ENCODE results near the gene DCAF5.

The DCAF5 gene

DNA sequence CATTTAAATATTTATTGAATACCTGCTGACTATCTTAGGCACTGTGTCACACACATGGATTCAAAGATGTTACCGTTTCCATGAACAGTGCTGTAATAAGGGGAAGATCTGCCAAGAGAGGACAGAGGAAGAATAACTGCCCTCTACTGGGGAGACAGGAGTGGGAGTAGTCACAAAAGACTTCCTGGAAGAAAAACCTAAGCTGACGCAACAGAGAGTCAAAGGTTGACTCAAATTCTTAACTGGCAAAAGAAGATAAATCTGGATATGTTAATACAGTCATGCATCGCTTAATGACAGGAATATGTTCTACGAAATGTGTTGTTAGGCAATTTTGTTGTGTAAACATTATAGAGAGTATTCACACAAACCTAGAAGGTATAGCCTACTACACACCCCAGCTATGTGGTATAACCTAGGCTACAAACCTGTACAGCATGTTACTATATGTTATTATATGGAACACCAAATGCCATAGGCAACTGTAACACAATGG lies 51.5 kb downstream of the DCAF5 start:
- in situ Hi-C loops (cut with MboI; ENCODE audit: low sequenced_read_pairs, unreplicated experiment): no loop called here
- DNase-seq (ENCODE audit: low spot score): peak; percentile 15
- TF ChIP-seq, protein P1, sequence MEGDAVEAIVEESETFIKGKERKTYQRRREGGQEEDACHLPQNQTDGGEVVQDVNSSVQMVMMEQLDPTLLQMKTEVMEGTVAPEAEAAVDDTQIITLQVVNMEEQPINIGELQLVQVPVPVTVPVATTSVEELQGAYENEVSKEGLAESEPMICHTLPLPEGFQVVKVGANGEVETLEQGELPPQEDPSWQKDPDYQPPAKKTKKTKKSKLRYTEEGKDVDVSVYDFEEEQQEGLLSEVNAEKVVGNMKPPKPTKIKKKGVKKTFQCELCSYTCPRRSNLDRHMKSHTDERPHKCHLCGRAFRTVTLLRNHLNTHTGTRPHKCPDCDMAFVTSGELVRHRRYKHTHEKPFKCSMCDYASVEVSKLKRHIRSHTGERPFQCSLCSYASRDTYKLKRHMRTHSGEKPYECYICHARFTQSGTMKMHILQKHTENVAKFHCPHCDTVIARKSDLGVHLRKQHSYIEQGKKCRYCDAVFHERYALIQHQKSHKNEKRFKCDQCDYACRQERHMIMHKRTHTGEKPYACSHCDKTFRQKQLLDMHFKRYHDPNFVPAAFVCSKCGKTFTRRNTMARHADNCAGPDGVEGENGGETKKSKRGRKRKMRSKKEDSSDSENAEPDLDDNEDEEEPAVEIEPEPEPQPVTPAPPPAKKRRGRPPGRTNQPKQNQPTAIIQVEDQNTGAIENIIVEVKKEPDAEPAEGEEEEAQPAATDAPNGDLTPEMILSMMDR (IDR thresholded peaks at IDR 0.05; ENCODE audit: borderline replicate concordance, control extremely low read depth, extremely low read depth, insufficient read depth, missing control alignments): peak; percentile 29

DNA sequence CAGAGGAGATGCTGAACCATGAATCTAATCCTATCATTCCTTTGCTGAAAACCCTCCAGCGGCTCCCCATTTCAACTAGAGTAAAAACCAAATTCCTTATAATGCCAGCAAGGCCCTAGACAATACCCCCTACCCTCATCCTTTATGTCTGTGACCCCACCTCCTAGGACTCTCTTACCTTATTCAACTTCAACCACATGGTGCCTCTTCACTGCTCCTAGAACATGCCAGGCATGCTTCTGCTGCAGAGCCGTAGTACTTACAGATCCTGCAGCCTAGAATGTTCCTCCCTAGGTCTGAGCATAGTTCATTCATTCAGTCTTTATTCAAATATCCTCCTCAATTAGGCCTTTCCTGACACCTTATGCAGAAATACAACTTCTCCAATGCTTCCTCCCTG lies 54.9 kb downstream of the DCAF5 start:
- in situ Hi-C loops (cut with MboI; ENCODE audit: low sequenced_read_pairs, unreplicated experiment): loop anchor here (10.0 kb wide), 1 partner anchor 183 kb away; no protein-coding TSS in a partner anchor
- DNase-seq (ENCODE audit: low spot score): no peak
- TF ChIP-seq, protein P1 (IDR thresholded peaks at IDR 0.05; ENCODE audit: borderline replicate concordance, control extremely low read depth, extremely low read depth, insufficient read depth, missing control alignments): no peak

DNA sequence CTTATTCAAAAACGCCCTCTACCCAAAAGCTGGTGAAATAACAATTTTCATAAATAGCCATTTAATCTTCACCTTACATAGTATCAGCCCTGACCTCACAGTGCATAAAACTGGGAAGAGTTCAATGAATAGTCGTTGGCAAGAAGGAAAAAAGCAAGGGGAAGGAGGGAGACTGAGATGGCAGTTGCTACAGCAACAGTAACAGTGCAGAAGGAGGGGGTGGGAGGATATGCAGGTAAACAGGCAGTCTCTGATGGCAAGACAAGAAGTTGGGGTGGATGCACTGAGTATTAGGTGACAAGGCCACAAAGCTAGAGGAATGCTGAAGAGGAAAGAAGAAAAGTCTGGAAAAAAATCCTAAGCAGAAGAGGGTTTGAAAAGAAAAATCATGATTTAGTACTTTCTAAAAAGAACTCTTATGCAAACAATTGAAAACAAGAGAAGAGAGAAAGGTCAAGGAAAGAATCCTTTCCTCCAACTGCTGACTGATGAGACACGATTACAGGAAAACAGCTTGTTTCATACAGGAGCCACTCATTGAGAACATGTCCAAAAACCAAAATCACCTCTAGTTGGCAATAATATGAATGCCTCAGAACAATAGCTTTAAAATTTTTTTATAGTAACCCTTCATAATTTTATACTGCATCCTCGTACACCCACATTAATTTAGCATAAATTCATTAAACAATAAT lies 56.0 kb downstream of the DCAF5 start:
- TF ChIP-seq, protein P1 (IDR thresholded peaks at IDR 0.05; ENCODE audit: borderline replicate concordance, control extremely low read depth, extremely low read depth, insufficient read depth, missing control alignments): no peak
- in situ Hi-C loops (cut with MboI; ENCODE audit: low sequenced_read_pairs, unreplicated experiment): loop anchor here (10.0 kb wide), 1 partner anchor 182 kb away; no protein-coding TSS in a partner anchor
- DNase-seq (ENCODE audit: low spot score): no peak

- no peak for DNase-seq (ENCODE audit: low spot score)
- in situ Hi-C loops (cut with MboI; ENCODE audit: low sequenced_read_pairs, unreplicated experiment): loop anchor here (10.0 kb wide), 1 partner anchor 181 kb away; no protein-coding TSS in a partner anchor
- TF ChIP-seq, protein P1 (IDR thresholded peaks at IDR 0.05; ENCODE audit: borderline replicate concordance, control extremely low read depth, extremely low read depth, insufficient read depth, missing control alignments): no peak
Measured at GRCh38 chr14:69096246-69096645, 56.7 kb downstream of the DCAF5 start.

GRCh38 chr14:69094481-69094880 lies 58.4 kb downstream of the DCAF5 start:
- TF ChIP-seq, protein P1 (IDR thresholded peaks at IDR 0.05; ENCODE audit: borderline replicate concordance, control extremely low read depth, extremely low read depth, insufficient read depth, missing control alignments): no peak
- DNase-seq (ENCODE audit: low spot score): no peak
- in situ Hi-C loops (cut with MboI; ENCODE audit: low sequenced_read_pairs, unreplicated experiment): loop anchor here (10.0 kb wide), 1 partner anchor 180 kb away; no protein-coding TSS in a partner anchor

DNA sequence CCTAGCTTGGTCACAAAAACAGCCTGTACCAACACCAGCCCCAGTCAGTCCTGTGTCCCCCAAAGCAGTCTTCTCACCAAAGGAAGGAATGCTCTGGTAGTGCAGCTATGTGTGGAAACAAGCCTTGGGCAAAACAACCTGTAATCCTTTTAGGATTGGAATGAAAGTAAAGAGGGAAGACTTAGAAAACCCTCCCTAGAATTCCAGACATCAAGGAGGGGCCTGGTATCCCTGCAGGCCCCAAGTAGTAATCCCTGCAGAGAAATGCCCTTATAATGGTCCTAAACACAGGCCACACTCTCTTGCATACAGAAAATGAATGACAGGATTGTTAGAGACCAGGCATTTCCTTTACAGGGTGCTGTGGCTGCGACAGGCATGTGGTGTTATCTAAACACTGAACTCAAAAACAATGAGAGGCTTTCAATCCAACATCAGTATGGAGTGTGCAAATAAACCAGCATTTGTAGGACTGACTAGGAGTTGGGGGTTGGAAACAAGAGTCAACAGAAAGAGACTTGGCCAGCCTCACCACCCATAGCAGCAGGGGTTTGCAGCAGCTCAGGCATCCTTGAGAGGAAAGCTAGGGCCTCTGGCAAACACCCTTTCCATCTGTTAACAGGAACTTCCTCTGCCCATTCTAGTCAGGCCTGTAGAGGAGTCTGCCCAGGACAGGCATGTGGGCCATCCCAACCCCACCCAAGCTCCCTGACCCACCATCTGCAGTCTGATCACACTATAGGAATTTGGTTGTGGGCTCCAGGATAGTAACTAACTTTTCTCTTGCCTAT lies 59.1 kb downstream of the DCAF5 start:
- in situ Hi-C loops (cut with MboI; ENCODE audit: low sequenced_read_pairs, unreplicated experiment): loop anchor here (10.0 kb wide), 1 partner anchor 179 kb away; no protein-coding TSS in a partner anchor
- TF ChIP-seq, protein P1 (IDR thresholded peaks at IDR 0.05; ENCODE audit: borderline replicate concordance, control extremely low read depth, extremely low read depth, insufficient read depth, missing control alignments): no peak
- no peak for DNase-seq (ENCODE audit: low spot score)

All from GM13976 (cell line).